Spleen (tissue), 7 donors: ENCODE data around the gene PKN1.

ENCODE experiments used
- POLR2AphosphoS5 ChIP-seq, 3 donors: sonication (generic); formaldehyde crosslinking; IDR thresholded peaks; one replicate each; pipeline ENCODE4 v1.5.1; 2017; ENCODE audit warnings: antibody characterized with exemption in 3 of 3
- TF ChIP-seq, protein P1 (sequence below), 11 experiments: fragments of 200-600 bp in 7 of 11; fragments of 450-650 bp in 4 of 11; sonication (generic) in 4 of 11; IDR thresholded peaks in 8 of 11; conservative IDR thresholded peaks in 3 of 11; 1 replicate in 7 of 11; 2 replicates in 4 of 11; pipeline versions ENCODE4 v1.4.0 to v1.8.0; 2016 to 2021; ENCODE audit warnings: antibody characterized with exemption in 11 of 11, inconsistent platforms in 4 of 11, mild to moderate bottlenecking in 1 of 11
- donor health status: DM: no; HTN: no; CAD: no; lungs with moderate emphysema.
- donor health status: DM: no; HTN: no; CAD: no.
- donor health status: DM: no; HTN: no; CAD: no.

DNA sequence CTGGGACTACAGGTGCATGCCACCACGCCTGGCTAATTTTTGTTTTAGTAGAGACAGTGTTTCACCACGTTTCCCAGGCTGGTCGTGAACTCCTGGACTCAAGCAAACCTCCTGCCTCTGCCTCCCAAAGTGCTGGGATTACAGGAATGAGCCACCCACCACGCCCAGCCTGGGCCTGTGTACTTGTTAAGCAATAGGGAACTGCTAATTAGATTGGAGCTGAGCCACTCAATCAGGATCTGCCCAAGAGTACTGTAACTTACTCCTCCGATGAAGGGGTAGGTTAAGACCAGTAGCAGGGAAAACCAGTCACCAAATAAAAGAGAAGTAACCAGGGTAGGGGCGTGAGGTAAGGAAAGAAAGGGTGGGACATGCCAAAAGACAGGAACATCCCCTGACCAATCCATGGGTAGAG, 16.3 kb upstream of the PKN1 start:
- TF ChIP-seq, protein P1, sequence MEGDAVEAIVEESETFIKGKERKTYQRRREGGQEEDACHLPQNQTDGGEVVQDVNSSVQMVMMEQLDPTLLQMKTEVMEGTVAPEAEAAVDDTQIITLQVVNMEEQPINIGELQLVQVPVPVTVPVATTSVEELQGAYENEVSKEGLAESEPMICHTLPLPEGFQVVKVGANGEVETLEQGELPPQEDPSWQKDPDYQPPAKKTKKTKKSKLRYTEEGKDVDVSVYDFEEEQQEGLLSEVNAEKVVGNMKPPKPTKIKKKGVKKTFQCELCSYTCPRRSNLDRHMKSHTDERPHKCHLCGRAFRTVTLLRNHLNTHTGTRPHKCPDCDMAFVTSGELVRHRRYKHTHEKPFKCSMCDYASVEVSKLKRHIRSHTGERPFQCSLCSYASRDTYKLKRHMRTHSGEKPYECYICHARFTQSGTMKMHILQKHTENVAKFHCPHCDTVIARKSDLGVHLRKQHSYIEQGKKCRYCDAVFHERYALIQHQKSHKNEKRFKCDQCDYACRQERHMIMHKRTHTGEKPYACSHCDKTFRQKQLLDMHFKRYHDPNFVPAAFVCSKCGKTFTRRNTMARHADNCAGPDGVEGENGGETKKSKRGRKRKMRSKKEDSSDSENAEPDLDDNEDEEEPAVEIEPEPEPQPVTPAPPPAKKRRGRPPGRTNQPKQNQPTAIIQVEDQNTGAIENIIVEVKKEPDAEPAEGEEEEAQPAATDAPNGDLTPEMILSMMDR (IDR thresholded peaks at IDR 0.05 in 8 of 11, conservative IDR thresholded peaks at IDR 0.05 in 3 of 11): no peak
- TF ChIP-seq POLR2AphosphoS5 (IDR thresholded peaks at IDR 0.05): peak in 2 of 3 donors; percentile 22 to 53
